Testis (tissue), 3 donors: ENCODE results near the gene WEE1. TPM values are rescaled to one million over a fixed set of nuclear protein-coding genes. Genes with fewer than 3 reads are reported as not detected.

Experiments
- DNase-seq: peaks from one replicate; pipeline ENCODE4 v3.0.0-alpha.2; 2019
- H3K27ac ChIP-seq, 2 donors: fragments of 200-600 bp; sonication (generic); one replicate each; pipeline ENCODE4 v1.5.1; 2019
- H3K27me3 ChIP-seq: fragments of 200-600 bp; sonication (generic); one replicate; pipeline ENCODE4 v1.5.1; 2019
- H3K36me3 ChIP-seq: fragments of 200-600 bp; sonication (generic); one replicate; pipeline ENCODE4 v1.5.1; 2017; ENCODE audit warnings: low read depth; ENCODE audit errors: missing control alignments
- H3K4me1 ChIP-seq: fragments of 200-600 bp; sonication (generic); one replicate; pipeline ENCODE4 v1.5.1; 2019
- H3K4me3 ChIP-seq, 2 donors: fragments of 200-600 bp; sonication (generic); one replicate each; pipeline ENCODE4 v1.5.1; 2017 to 2019
- H3K9me3 ChIP-seq: fragments of 200-600 bp; sonication (generic); one replicate; pipeline ENCODE4 v1.5.1; 2017
- POLR2A ChIP-seq: fragments of 450-650 bp; IDR thresholded peaks from one replicate; pipeline ENCODE4 v1.6.1; 2017; ENCODE audit warnings: antibody characterized with exemption, mild to moderate bottlenecking, moderate library complexity
- WGBS, 2 donors: methylation state at CpG; one replicate each; pipeline ENCODE4 v1.1.5; 2018; 5-methylcytosine and 5-hydroxymethylcytosine counted together
- intact Hi-C: fragments of 100-400 bp; cut with DNase I; formaldehyde crosslinking; loops from one replicate; pipeline ENCODE4 v1.15.1; 2023; ENCODE audit warnings: low total_unique reads
- polyA plus RNA-seq: library from polyadenylated mRNA; stranded (reverse); fragments of 350-450 nt; fragmentation: Illumina TruSeq; extraction: RNeasy Lipid Tissue Mini Kit (QIAGEN cat#74804); gene quantifications from one replicate; pipeline ENCODE4 v1.2.3, GENCODE V29; 2014; ENCODE audit warnings: low read depth, low replicate concordance; ENCODE audit not compliant: insufficient read depth
- total RNA-seq, 2 donors: library from RNA; depleted of rRNA; stranded (reverse); fragments of >200 nt; gene quantifications; one replicate each; pipeline ENCODE4 v1.2.3, GENCODE V29; 2016
- TF ChIP-seq, protein P1 (sequence below), 3 experiments: fragments of 450-650 bp in 2 of 3; fragments of 200-600 bp in 1 of 3; sonication (generic) in 1 of 3; IDR thresholded peaks; one replicate each; pipeline ENCODE4 v1.5.1; 2016 to 2019; ENCODE audit warnings: antibody characterized with exemption in 3 of 3, mild to moderate bottlenecking in 2 of 3, moderate library complexity in 1 of 3

The WEE1 gene
- total and polyA plus RNA-seq, 3 donors from 2014 or later, result 34.3 to 100 (median 59.8) TPM

DNA sequence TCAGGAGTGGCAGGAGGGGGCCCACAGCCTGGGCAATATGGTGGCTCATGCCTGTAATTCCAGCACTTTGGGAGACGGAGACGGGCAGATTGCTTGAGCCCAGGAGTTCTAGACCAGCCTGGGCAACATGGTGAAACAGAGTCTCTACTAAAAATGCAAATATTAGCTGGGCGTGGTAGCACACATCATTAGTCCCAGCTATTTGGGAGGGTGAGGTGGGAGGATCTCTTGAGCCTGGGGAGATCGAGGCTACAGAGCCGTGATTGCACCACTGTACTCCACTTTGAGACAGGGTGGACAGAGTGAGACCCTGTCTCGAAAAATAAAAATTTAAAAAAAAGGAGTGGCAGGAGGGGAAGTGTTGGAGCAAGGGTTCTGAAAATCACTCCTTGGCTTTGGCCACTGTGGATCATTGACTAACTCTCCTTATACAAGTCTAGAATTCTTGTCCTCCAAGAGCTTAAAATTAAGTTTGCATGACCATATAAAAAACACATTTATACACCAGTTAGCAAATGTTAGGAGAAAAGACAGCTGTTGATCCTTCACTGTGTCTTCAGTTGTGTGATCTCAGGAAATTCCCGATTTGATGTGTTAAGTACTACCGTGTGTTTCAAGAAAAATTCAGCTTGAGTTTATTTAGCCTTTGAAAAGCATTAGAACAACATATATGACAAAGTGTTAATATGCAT, 2.3 kb upstream of the WEE1 start:
- Histone ChIP-seq H3K36me3 (no peaks in the 10 kb centered on the region), H3K9me3 (no peaks in the 10 kb centered on the region), H3K27ac (no peak overlapping the region), H3K4me3 (no peak overlapping the region), H3K27me3 (no peaks in the 10 kb centered on the region), H3K4me1 (peaks cover 12% of the 10 kb centered on the region)
- WGBS, 2 donors, result 82 to 91% methylated on average over 8 of the region's 8 CpGs
- no peak for DNase-seq
- intact Hi-C loops, result no loop called here
- TF ChIP-seq, protein P1, sequence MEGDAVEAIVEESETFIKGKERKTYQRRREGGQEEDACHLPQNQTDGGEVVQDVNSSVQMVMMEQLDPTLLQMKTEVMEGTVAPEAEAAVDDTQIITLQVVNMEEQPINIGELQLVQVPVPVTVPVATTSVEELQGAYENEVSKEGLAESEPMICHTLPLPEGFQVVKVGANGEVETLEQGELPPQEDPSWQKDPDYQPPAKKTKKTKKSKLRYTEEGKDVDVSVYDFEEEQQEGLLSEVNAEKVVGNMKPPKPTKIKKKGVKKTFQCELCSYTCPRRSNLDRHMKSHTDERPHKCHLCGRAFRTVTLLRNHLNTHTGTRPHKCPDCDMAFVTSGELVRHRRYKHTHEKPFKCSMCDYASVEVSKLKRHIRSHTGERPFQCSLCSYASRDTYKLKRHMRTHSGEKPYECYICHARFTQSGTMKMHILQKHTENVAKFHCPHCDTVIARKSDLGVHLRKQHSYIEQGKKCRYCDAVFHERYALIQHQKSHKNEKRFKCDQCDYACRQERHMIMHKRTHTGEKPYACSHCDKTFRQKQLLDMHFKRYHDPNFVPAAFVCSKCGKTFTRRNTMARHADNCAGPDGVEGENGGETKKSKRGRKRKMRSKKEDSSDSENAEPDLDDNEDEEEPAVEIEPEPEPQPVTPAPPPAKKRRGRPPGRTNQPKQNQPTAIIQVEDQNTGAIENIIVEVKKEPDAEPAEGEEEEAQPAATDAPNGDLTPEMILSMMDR (IDR thresholded peaks at IDR 0.05), result no peak
- no peak for TF ChIP-seq POLR2A

DNA sequence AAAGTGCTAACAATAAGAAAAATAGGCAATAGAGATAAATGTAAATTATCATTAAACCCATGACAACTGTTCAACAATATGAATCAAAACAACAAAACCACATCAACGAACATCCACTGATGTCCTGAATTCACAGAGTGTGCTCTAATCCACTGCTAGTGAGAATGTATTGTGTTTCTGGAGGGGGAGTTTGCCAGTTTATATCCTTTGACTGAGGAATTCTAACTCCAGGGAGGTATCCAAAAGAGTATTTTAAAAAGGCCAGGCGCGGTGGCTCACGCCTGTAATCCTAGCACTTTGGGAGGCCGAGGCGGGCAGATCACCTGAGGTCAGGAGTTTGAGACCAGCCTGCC, 1.7 kb upstream of the WEE1 start:
- 43 to 83% methylated on average over 6 of the region's 6 CpGs for WGBS, 2 donors
- TF ChIP-seq, protein P1 (IDR thresholded peaks at IDR 0.05), result no peak
- no peak for TF ChIP-seq POLR2A
- H3K27me3 ChIP-seq, result no peaks in the 10 kb centered on the region
- peak overlapping the region in 1 of 2 donors; percentile 74 for H3K4me3 ChIP-seq
- H3K36me3 ChIP-seq, result no peaks in the 10 kb centered on the region
- no peaks in the 10 kb centered on the region for H3K9me3 ChIP-seq
- intact Hi-C loops, result no loop called here
- DNase-seq, result no peak
- H3K4me1 ChIP-seq, result peaks cover 12% of the 10 kb centered on the region
- no peak overlapping the region for H3K27ac ChIP-seq

DNA sequence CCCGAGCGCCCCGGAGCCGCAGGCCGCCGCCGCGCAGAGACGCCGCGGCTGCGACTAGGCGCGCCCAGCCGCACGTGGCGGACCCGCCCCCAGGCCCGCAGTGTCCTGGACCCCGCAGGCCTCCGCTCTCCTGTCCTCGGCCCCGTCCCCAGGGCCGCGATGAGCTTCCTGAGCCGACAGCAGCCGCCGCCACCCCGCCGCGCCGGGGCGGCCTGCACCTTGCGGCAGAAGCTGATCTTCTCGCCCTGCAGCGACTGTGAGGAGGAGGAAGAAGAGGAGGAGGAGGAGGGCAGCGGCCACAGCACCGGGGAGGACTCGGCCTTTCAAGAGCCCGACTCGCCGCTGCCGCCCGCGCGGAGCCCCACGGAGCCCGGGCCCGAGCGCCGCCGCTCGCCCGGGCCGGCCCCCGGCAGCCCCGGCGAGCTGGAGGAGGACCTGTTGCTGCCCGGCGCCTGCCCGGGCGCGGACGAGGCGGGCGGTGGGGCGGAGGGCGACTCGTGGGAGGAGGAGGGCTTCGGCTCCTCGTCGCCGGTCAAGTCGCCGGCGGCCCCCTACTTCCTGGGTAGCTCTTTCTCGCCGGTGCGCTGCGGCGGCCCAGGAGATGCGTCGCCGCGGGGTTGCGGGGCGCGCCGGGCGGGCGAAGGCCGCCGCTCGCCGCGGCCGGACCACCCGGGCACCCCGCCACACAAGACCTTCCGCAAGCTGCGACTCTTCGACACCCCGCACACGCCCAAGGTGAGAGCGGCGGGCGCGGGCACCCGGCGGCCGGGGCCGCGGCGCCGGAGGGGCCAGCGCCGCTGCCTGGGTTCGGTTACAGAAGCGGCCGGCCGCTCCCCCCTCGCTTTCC, 528 bp downstream of the WEE1 start:
- TF ChIP-seq POLR2A, result no peak
- TF ChIP-seq, protein P1 (IDR thresholded peaks at IDR 0.05), result no peak
- intact Hi-C loops, result no loop called here
- Histone ChIP-seq H3K36me3 (no peaks in the 10 kb centered on the region), H3K4me3 (peak overlapping the region; percentile 74 to 77), H3K27ac (peak overlapping the region; percentile 86 to 88), H3K27me3 (no peaks in the 10 kb centered on the region), H3K9me3 (no peaks in the 10 kb centered on the region), H3K4me1 (peaks cover 6% of the 10 kb centered on the region)
- WGBS, 2 donors, result 0% methylated on average over 40 of the region's 122 CpGs; no CpG with 5 or more reads in 1 of the 2 donors
- peak; percentile 22 for DNase-seq

DNA sequence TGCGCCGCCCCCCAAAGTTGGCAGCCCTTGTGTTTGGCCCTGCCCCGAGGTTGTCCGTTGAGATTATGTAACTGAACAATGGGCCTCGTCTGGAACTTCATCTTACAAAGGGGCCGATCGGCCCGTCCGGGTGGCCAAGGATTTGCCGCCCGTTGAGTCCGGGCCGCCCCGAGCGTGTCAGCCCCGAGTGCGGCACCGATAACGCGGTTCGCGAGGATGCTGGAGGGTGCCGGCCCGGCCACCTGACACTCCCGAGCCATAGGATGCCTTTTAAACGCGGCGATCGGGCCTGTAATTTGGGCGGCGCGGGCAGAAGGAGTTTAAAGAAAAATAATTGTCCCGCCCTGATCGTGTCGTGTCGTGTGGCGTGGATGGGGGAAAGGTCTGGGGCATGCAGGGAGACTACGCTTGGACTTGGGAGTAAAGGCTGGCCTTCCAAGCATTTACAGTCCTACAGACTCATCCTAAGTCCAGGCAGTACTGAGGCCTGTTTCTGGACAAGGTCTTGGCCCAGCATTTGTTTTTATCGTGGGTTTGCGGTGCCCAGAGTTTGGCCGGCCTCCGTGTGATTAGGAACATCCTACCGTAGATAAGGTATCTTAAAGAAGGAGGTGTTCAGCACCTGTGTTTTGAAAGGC, 1.3 kb downstream of the WEE1 start:
- H3K9me3 ChIP-seq, result no peaks in the 10 kb centered on the region
- TF ChIP-seq, protein P1 (IDR thresholded peaks at IDR 0.05), result no peak
- TF ChIP-seq POLR2A, result no peak
- peak overlapping the region; percentile 86 to 88 for H3K27ac ChIP-seq
- WGBS, 2 donors, result 1% methylated on average over 10 to 42 of the region's 43 CpGs
- DNase-seq, result peak; percentile 33
- H3K27me3 ChIP-seq, result no peaks in the 10 kb centered on the region
- no peaks in the 10 kb centered on the region for H3K36me3 ChIP-seq
- no peaks in the 10 kb centered on the region for H3K4me1 ChIP-seq
- peak overlapping the region; percentile 74 to 77 for H3K4me3 ChIP-seq
- intact Hi-C loops, result no loop called here
